IMR-90 (cell line): ENCODE results near the gene IGFBP7. TPM values are rescaled to one million over a fixed set of nuclear protein-coding genes. Genes with fewer than 3 reads are reported as not detected.
A peak's percentile ranks its signal among the peaks of the same experiment; 100 is the strongest.

Experiments used
- ATAC-seq: fragments of 200-7000 bp; cut with Tn5 transposase; 2 replicates; pipeline ENCODE4 v1.9.1; 2020; ENCODE audit warnings: low read depth, mild to moderate bottlenecking, moderate library complexity
- BruUV-seq: library from RNA; stranded (reverse); fragments of 400-500 nt; replicated peaks from 2 replicates; lab custom pipeline; 2021; lab: Mats Ljungman, UMichigan
- CTCF ChIA-PET: fragments of 300-600 bp; formaldehyde crosslinking; extraction: SDS; loops from one replicate; lab custom pipeline; 2021; ENCODE audit warnings: antibody characterized with exemption; lab: Yijun Ruan, JAX
- POLR2A ChIA-PET: fragments of 300-600 bp; sonication (Branson Sonifier 250); formaldehyde crosslinking; loops from one replicate; lab custom pipeline; 2022; ENCODE audit warnings: antibody characterized with exemption; ENCODE audit not compliant: unreplicated experiment; lab: Charles Lee
- DNase-seq: peaks from one replicate; pipeline ENCODE4 v3.0.0; 2013
- H2AFZ ChIP-seq: replicated peaks from 2 replicates; pipeline ENCODE3; 2013; ENCODE audit warnings: low read length, mild to moderate bottlenecking; ENCODE audit not compliant: poor library complexity
- H2AK5ac ChIP-seq: 2 replicates; pipeline ENCODE4 v1.6.1; 2013; ENCODE audit warnings: low read depth, low read length, inconsistent platforms
- H2AK9ac ChIP-seq: replicated peaks from 2 replicates; pipeline ENCODE3; 2013; ENCODE audit warnings: mild to moderate bottlenecking, low read depth, low read length, moderate library complexity; ENCODE audit not compliant: poor library complexity
- H2BK120ac ChIP-seq: 2 replicates; pipeline ENCODE4 v1.6.1; 2013; ENCODE audit warnings: low read depth, low read length, inconsistent platforms
- H2BK15ac ChIP-seq: 3 replicates; pipeline ENCODE4 v1.6.1; 2013; ENCODE audit warnings: low read depth, low read length, inconsistent platforms
- H2BK20ac ChIP-seq: 2 replicates; pipeline ENCODE4 v1.6.1; 2013; ENCODE audit warnings: low read depth, mild to moderate bottlenecking, inconsistent platforms, low read length, moderate library complexity
- H2BK5ac ChIP-seq: 2 replicates; pipeline ENCODE4 v1.6.1; 2013; ENCODE audit warnings: mild to moderate bottlenecking, low read depth, low read length, inconsistent platforms; ENCODE audit not compliant: poor library complexity, severe bottlenecking
- H3K14ac ChIP-seq: replicated peaks from 2 replicates; pipeline ENCODE4 v1.6.1; 2013; ENCODE audit warnings: low read depth, low read length, inconsistent platforms
- H3K18ac ChIP-seq: 2 replicates; pipeline ENCODE4 v1.6.1; 2013; ENCODE audit warnings: low read depth, low read length, control low read depth
- H3K23ac ChIP-seq: 2 replicates; pipeline ENCODE4 v1.6.1; 2013; ENCODE audit warnings: low read depth, low read length, inconsistent platforms
- H3K27ac ChIP-seq: 2 replicates; pipeline ENCODE4 v1.5.1; 2013; ENCODE audit warnings: mild to moderate bottlenecking, control low read depth, low read length; ENCODE audit not compliant: insufficient read depth
- H3K27me3 ChIP-seq: 2 replicates; pipeline ENCODE4 v1.6.1; 2013; ENCODE audit warnings: low read length; ENCODE audit not compliant: control insufficient read depth, insufficient read depth
- H3K36me3 ChIP-seq: 2 replicates; pipeline ENCODE4 v1.6.1; 2013; ENCODE audit warnings: low read length, mixed read lengths; ENCODE audit not compliant: control insufficient read depth, insufficient read depth
- H3K4ac ChIP-seq: 2 replicates; pipeline ENCODE4 v1.6.1; 2013; ENCODE audit warnings: low read depth, low read length, inconsistent platforms
- H3K4me1 ChIP-seq: 2 replicates; pipeline ENCODE4 v1.6.1; 2013; ENCODE audit warnings: low read length, mixed read lengths; ENCODE audit not compliant: control insufficient read depth, insufficient read depth
- H3K4me2 ChIP-seq: 2 replicates; pipeline ENCODE4 v1.6.1; 2013; ENCODE audit warnings: low read depth, mild to moderate bottlenecking, control low read depth, low read length, moderate library complexity
- H3K4me3 ChIP-seq: 2 replicates; pipeline ENCODE4 v1.5.1; 2013; ENCODE audit warnings: low read depth, mild to moderate bottlenecking, control low read depth, low read length, moderate library complexity; ENCODE audit not compliant: insufficient read depth
- H3K56ac ChIP-seq: 2 replicates; pipeline ENCODE4 v1.6.1; 2013; ENCODE audit warnings: low read length, inconsistent platforms; ENCODE audit not compliant: insufficient read depth; ENCODE audit errors: extremely low read depth
- H3K79me1 ChIP-seq, 2 experiments: 2 replicates each; pipeline ENCODE4 v1.6.1; 2013; ENCODE audit warnings: low read length in 2 of 2, inconsistent platforms in 1 of 2, low read depth in 1 of 2
- H3K9ac ChIP-seq: 2 replicates; pipeline ENCODE4 v1.6.1; 2013; ENCODE audit warnings: low read depth, low read length, control low read depth
- H3K9me1 ChIP-seq: 2 replicates; pipeline ENCODE4 v1.6.1; 2013; ENCODE audit warnings: low read length, inconsistent platforms; ENCODE audit not compliant: insufficient read depth
- H3K9me3 ChIP-seq: 2 replicates; pipeline ENCODE4 v1.6.1; 2013; ENCODE audit warnings: low read length; ENCODE audit not compliant: control insufficient read depth, insufficient read depth
- H4K20me1 ChIP-seq: 2 replicates; pipeline ENCODE4 v1.6.1; 2013; ENCODE audit warnings: low read length, inconsistent platforms; ENCODE audit not compliant: insufficient read depth
- H4K5ac ChIP-seq: 2 replicates; pipeline ENCODE4 v1.6.1; 2013; ENCODE audit warnings: mild to moderate bottlenecking, low read depth, low read length, control low read depth
- H4K8ac ChIP-seq, 2 experiments: 2 replicates each; pipeline ENCODE4 v1.6.1; 2013; ENCODE audit warnings: low read depth in 2 of 2, low read length in 2 of 2, control low read depth in 1 of 2, inconsistent platforms in 1 of 2
- H4K91ac ChIP-seq: 2 replicates; pipeline ENCODE4 v1.6.1; 2013; ENCODE audit warnings: low read depth, low read length, inconsistent platforms; ENCODE audit not compliant: insufficient read depth
- CEBPB ChIP-seq: IDR thresholded peaks from 2 replicates; pipeline ENCODE4 v1.6.1; 2012; ENCODE audit warnings: low read depth, low read length, improper control_type of control experiment
- FOS ChIP-seq: fragments of 150-350 bp; IDR thresholded peaks from 2 replicates; pipeline ENCODE4 v1.6.1; 2016; ENCODE audit warnings: low read depth, low read length
- RAD21 ChIP-seq: IDR thresholded peaks from 2 replicates; pipeline ENCODE4 v1.6.1; 2012; ENCODE audit warnings: low read length, improper control_type of control experiment
- RFX5 ChIP-seq: IDR thresholded peaks from 2 replicates; pipeline ENCODE4 v1.8.0; 2012; ENCODE audit warnings: low read depth, mild to moderate bottlenecking, low read length, moderate library complexity
- SMC3 ChIP-seq: fragments of 150-350 bp; IDR thresholded peaks from 2 replicates; pipeline ENCODE4 v1.6.1; 2016; ENCODE audit warnings: low read depth, mild to moderate bottlenecking, antibody characterized with exemption, low read length, moderate library complexity
- WGBS, 2 experiments: methylation state at CpG; one replicate each; pipeline versions ENCODE4 v1.1.5 to v1.1.7; 2013; ENCODE audit warnings: missing lambda C conversion rate in 2 of 2; ENCODE audit not compliant: insufficient read length in 1 of 2; ENCODE audit errors: extremely low coverage in 2 of 2; 5-methylcytosine and 5-hydroxymethylcytosine counted together
- dilution Hi-C: fragments of 300-500 bp; cut with HindIII; formaldehyde crosslinking; loops from one replicate; pipeline ENCODE4 v1.14.3; 2018; ENCODE audit warnings: low sequenced_read_pairs; ENCODE audit not compliant: unreplicated experiment
- in situ Hi-C: fragments of 300-500 bp; cut with MboI; formaldehyde crosslinking; loops from 3 replicates; pipeline ENCODE4 v1.14.3; 2019; ENCODE audit warnings: low sequenced_read_pairs, inconsistent platforms, mixed read lengths
- intact Hi-C: fragments of 100-400 bp; cut with micrococcal nuclease; formaldehyde crosslinking; loops from 2 replicates; pipeline ENCODE4 v1.10.0; 2022
- polyA plus RNA-seq, 3 experiments: library from polyadenylated mRNA; depleted of rRNA; stranded (reverse); fragments of >200 nt; gene quantifications; 2 replicates each; pipeline ENCODE4 v1.2.3, GENCODE V29; 2012; ENCODE audit warnings: low replicate concordance in 1 of 3
- total RNA-seq: library from RNA; depleted of rRNA; stranded (reverse); fragments of >200 nt; gene quantifications from 2 replicates; pipeline ENCODE4 v1.2.3, GENCODE V29; 2012
- TF ChIP-seq, protein P1 (sequence below): fragments of 150-350 bp; IDR thresholded peaks from 2 replicates; pipeline ENCODE4 v1.6.1; 2017; ENCODE audit warnings: mild to moderate bottlenecking, antibody characterized with exemption, low read length, low read depth

IGFBP7 gene
- total and polyA plus RNA-seq, 2 of the 4 experiments (the other 2 are of a cell fraction): 33.2 to 267 TPM

DNA sequence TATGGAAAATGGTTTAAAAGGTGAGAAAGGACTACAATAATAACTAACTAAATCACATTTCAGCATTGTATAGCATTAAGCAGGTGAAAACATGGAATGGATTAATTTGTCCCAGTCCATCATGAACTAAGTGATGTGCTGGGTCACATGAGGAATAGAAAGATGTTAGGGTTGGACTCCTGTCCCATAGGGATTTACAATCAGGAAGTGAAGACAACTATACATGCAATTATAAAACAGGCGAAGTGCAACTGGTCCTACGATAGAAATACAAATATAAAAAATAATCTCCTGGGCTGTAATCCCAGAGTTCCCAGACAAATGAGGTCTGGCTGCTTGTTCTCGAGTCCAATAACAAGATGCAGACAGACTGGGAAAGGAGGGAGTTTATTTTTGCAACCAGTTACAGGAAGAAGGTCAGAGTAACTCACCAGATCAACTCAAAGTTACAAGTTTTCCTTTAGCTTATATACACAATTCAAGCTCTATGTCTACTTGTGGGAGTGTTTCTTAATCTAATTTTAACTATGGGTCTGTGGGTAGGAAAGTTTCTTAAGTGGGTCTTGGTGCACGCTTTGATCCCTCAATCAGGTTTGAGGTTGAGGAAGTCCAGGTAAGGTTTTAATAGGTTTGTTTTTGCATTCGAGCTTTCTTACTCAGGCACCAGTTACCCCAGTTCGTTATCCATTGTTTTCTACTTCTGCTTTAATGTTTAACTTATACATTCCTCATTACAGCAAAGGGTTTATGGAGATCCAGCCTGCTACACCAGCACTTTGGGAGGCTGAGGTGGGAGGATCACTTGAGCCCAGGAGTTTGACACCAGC is 50.1 kb downstream of the IGFBP7 start:
- peak overlapping the region; percentile 31 for H2BK5ac ChIP-seq
- ChIA-PET CTCF (no interaction called here), POLR2A (no interaction called here)
- peaks cover 20% of the 10 kb centered on the region for H3K9me1 ChIP-seq
- no peaks in the 10 kb centered on the region for H4K20me1 ChIP-seq
- H2BK20ac ChIP-seq: peak overlapping the region; percentile 59
- no peak overlapping the region for H3K27ac ChIP-seq
- H2BK15ac ChIP-seq: peak overlapping the region; percentile 29; the same call in 2 of the 3 replicates
- H3K36me3 ChIP-seq: no peaks in the 10 kb centered on the region
- H3K4me1 ChIP-seq: peaks cover 20% of the 10 kb centered on the region
- no peak overlapping the region for H3K18ac ChIP-seq
- no peaks in the 10 kb centered on the region for H3K9me3 ChIP-seq
- intact Hi-C loops (no loop called here), dilution Hi-C loops (no loop called here), in situ Hi-C loops (no loop called here)
- no TSS peak for BruUV-seq
- peak overlapping the region in 1 of 2 experiments; percentile 55; a peak in 1 of 4 replicates for H4K8ac ChIP-seq
- DNase-seq (peak; percentile 42), ATAC-seq (no peak)
- H3K14ac ChIP-seq: peak overlapping the region; percentile 21; the same call in 1 of the 2 replicates
- no peak overlapping the region for H2AFZ ChIP-seq
- no peak overlapping the region for H3K56ac ChIP-seq
- no CpG with 5 or more reads among the region's 6 CpGs for WGBS, 2 experiments
- peak overlapping the region; percentile 53; the same call in 1 of the 2 replicates for H4K5ac ChIP-seq
- peak overlapping the region; percentile 77 for H2BK120ac ChIP-seq
- no peak overlapping the region for H3K4me3 ChIP-seq
- H2AK9ac ChIP-seq: no peak overlapping the region
- H3K27me3 ChIP-seq: no peaks in the 10 kb centered on the region
- H2AK5ac ChIP-seq: no peak overlapping the region; the same call in 1 of the 2 replicates
- peak overlapping the region; percentile 86 for H3K4ac ChIP-seq
- H4K91ac ChIP-seq: peak overlapping the region; percentile 39; the same call in 1 of the 2 replicates
- TF ChIP-seq CEBPB (no peak), RFX5 (no peak), RAD21 (no peak), SMC3 (no peak), FOS (no peak)
- TF ChIP-seq, protein P1, sequence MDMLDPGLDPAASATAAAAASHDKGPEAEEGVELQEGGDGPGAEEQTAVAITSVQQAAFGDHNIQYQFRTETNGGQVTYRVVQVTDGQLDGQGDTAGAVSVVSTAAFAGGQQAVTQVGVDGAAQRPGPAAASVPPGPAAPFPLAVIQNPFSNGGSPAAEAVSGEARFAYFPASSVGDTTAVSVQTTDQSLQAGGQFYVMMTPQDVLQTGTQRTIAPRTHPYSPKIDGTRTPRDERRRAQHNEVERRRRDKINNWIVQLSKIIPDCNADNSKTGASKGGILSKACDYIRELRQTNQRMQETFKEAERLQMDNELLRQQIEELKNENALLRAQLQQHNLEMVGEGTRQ: no peak
- H3K23ac ChIP-seq: peak overlapping the region; percentile 55; the same call in 1 of the 2 replicates
- H3K4me2 ChIP-seq: no peak overlapping the region
- no peak overlapping the region for H3K9ac ChIP-seq
- peaks cover 16 to 75% of the 10 kb centered on the region in 2 experiments for H3K79me1 ChIP-seq
